HepG2 (cell line): ENCODE measurements around the gene ALG3. TPM values are rescaled to one million over a fixed set of nuclear protein-coding genes. Genes with fewer than 3 reads are reported as not detected.

Source experiments
- ATAC-seq: fragments of 200-7000 bp; cut with Tn5 transposase; 3 replicates; pipeline ENCODE4 v1.9.1; 2020; ENCODE audit warnings: mild to moderate bottlenecking, moderate library complexity
- BruUV-seq: library from RNA; stranded (reverse); fragments of 400-500 nt; replicated peaks from 2 replicates; lab custom pipeline; 2021; lab: Mats Ljungman, UMichigan
- CTCF ChIA-PET: fragments of 300-600 bp; formaldehyde crosslinking; extraction: SDS; loops from one replicate; lab custom pipeline; 2021; ENCODE audit warnings: low total read pairs, inconsistent platforms, low intra/inter-chr PET ratio; lab: Yijun Ruan, JAX
- POLR2A ChIA-PET: fragments of 350-600 bp; sonication (Branson Sonifier 250); formaldehyde crosslinking; loops from one replicate; lab custom pipeline; 2020; ENCODE audit warnings: antibody characterized with exemption, inconsistent platforms; lab: Yijun Ruan, JAX
- DNase-seq: peaks from one replicate; pipeline ENCODE4 v3.0.0-alpha.2; 2015; ENCODE audit warnings: low spot score
- FAIRE-seq: peaks from 3 replicates; lab custom pipeline; 2011; peaks lifted over from hg19 to GRCh38; lab: Jason Lieb, UNC
- H2AFZ ChIP-seq: one replicate; pipeline ENCODE4 v1.6.1; 2011; ENCODE audit warnings: low read length, inconsistent platforms
- H3K27ac ChIP-seq: fragments of 300-600 bp; 3 replicates; pipeline ENCODE4 v1.8.0; 2011; ENCODE audit warnings: mixed run types, mild to moderate bottlenecking, mixed read lengths, low read length, inconsistent platforms; ENCODE audit not compliant: insufficient read depth; ENCODE audit errors: extremely low read length
- H3K27me3 ChIP-seq, 2 experiments: fragments of 200-600 bp in 1 of 2; 2 replicates in 1 of 2; 3 replicates in 1 of 2; pipeline versions ENCODE4 v1.6.0 to v1.8.0; 2011; ENCODE audit warnings: low read length in 2 of 2, mild to moderate bottlenecking in 2 of 2, moderate library complexity in 2 of 2, inconsistent platforms in 1 of 2; ENCODE audit not compliant: insufficient read depth in 2 of 2, control insufficient read depth in 1 of 2
- H3K36me3 ChIP-seq, 2 experiments: fragments of 200-600 bp in 1 of 2; replicated peaks in 1 of 2; 2 replicates in 1 of 2; 3 replicates in 1 of 2; pipeline versions ENCODE4 v1.5.1 to v1.8.0; 2011; ENCODE audit warnings: low read length in 2 of 2, inconsistent platforms in 1 of 2; ENCODE audit not compliant: insufficient read depth in 2 of 2, control insufficient read depth in 1 of 2
- H3K4me1 ChIP-seq: 2 replicates; pipeline ENCODE4 v1.5.1; 2012; ENCODE audit warnings: low read length, inconsistent platforms; ENCODE audit not compliant: insufficient read depth
- H3K4me2 ChIP-seq: 2 replicates; pipeline ENCODE4 v1.6.0; 2011; ENCODE audit warnings: low read depth, low read length, inconsistent platforms
- H3K4me3 ChIP-seq, 3 experiments: fragments of 200-600 bp in 1 of 3; sonication (generic), shearing (Covaris generic) in 1 of 3; replicated peaks in 1 of 3; 2 replicates each; pipeline ENCODE4 v1.5.1; 2011 to 2016; ENCODE audit warnings: low read length in 3 of 3, inconsistent platforms in 2 of 3, low read depth in 2 of 3, mild to moderate bottlenecking in 2 of 3, control low read depth in 1 of 3, mixed read lengths in 1 of 3; ENCODE audit not compliant: insufficient read depth in 1 of 3
- H3K79me2 ChIP-seq: one replicate; pipeline ENCODE4 v1.6.1; 2011; ENCODE audit warnings: low read length, inconsistent platforms; ENCODE audit not compliant: insufficient read depth
- H3K9ac ChIP-seq: 2 replicates; pipeline ENCODE4 v1.6.0; 2011; ENCODE audit warnings: mild to moderate bottlenecking, low read depth, low read length, inconsistent platforms; ENCODE audit not compliant: insufficient read depth
- H3K9me3 ChIP-seq: 2 replicates; pipeline ENCODE4 v1.5.1; 2012; ENCODE audit warnings: mild to moderate bottlenecking, low read length
- H4K20me1 ChIP-seq: 2 replicates; pipeline ENCODE4 v1.6.0; 2011; ENCODE audit warnings: inconsistent platforms, mild to moderate bottlenecking, low read length, moderate library complexity; ENCODE audit not compliant: insufficient read depth
- BRD4 ChIP-seq: sonication (generic); formaldehyde crosslinking; IDR thresholded peaks from 2 replicates; pipeline ENCODE4 v1.4.0; 2020; ENCODE audit warnings: missing genetic modification reagents
- HNF4G ChIP-seq, 2 experiments: sonication (generic) in 1 of 2; formaldehyde crosslinking in 1 of 2; IDR thresholded peaks; 2 replicates each; pipeline versions ENCODE4 v1.4.0 to v1.6.1; 2011 to 2020; ENCODE audit warnings: borderline replicate concordance in 2 of 2, low read depth in 2 of 2, mild to moderate bottlenecking in 2 of 2, low read length in 1 of 2, missing genetic modification reagents in 1 of 2, moderate library complexity in 1 of 2
- ISL2 ChIP-seq: sonication (generic); formaldehyde crosslinking; IDR thresholded peaks from 2 replicates; pipeline ENCODE4 v1.5.0; 2020; ENCODE audit warnings: missing genetic modification reagents
- MIER2 ChIP-seq: IDR thresholded peaks from 2 replicates; pipeline ENCODE4 v1.6.1; 2016; ENCODE audit warnings: missing biosample characterization, missing genetic modification reagents
- MTF1 ChIP-seq: sonication (generic); formaldehyde crosslinking; IDR thresholded peaks from 2 replicates; pipeline ENCODE4 v1.5.0; 2020; ENCODE audit warnings: missing genetic modification reagents
- SAP130 ChIP-seq: IDR thresholded peaks from 2 replicates; pipeline ENCODE4 v1.6.1; 2016; ENCODE audit warnings: low read depth
- TGIF2 ChIP-seq: IDR thresholded peaks from 2 replicates; pipeline ENCODE4 v1.6.1; 2016; ENCODE audit warnings: control low read depth, missing compliant biosample characterization
- ZNF543 ChIP-seq: sonication (generic); formaldehyde crosslinking; IDR thresholded peaks from 2 replicates; pipeline ENCODE4 v1.4.0; 2020; ENCODE audit warnings: mild to moderate bottlenecking, missing genetic modification reagents
- ZNF792 ChIP-seq: IDR thresholded peaks from 2 replicates; pipeline ENCODE4 v1.6.1; 2016
- WGBS: methylation state at CpG from one replicate; pipeline ENCODE4 v1.1.6; 2017; ENCODE audit warnings: low lambda C conversion rate; 5-methylcytosine and 5-hydroxymethylcytosine counted together
- in situ Hi-C: cut with HindIII; loops from 2 replicates; pipeline ENCODE4 v1.10.0; 2017; ENCODE audit warnings: low pct_unique_long_range_greater_than_20kb; ENCODE audit not compliant: extremely low pct_ligation_motif_present
- intact Hi-C: fragments of 100-400 bp; cut with micrococcal nuclease; formaldehyde crosslinking; loops from one replicate; pipeline ENCODE4 v1.10.0; 2022; ENCODE audit not compliant: unreplicated experiment
- polyA plus RNA-seq, 8 experiments: library from polyadenylated mRNA; depleted of rRNA in 3 of 8; stranded (reverse) in 7 of 8; unstranded in 1 of 8; fragments of >200 nt; fragmentation: Illumina TruSeq in 4 of 8; extraction: Trizol in 4 of 8; gene quantifications; 2 replicates each; pipeline versions ENCODE4 v1.2.1 to v1.2.3, GENCODE V29; 2011 to 2016; ENCODE audit warnings: low read depth in 4 of 8, missing spikeins in 1 of 8, mixed read lengths in 1 of 8; ENCODE audit not compliant: insufficient read depth in 1 of 8
- total RNA-seq, 5 experiments: library from RNA; depleted of rRNA; stranded (reverse); fragments of >200 nt; fragmentation: Illumina TruSeq; extraction: Trizol; gene quantifications; 2 replicates each; pipeline ENCODE4 v1.2.3, GENCODE V29; 2016; ENCODE audit warnings: low read depth in 1 of 5
- TF ChIP-seq, protein P1 (sequence below): sonication (generic); formaldehyde crosslinking; conservative IDR thresholded peaks from 2 replicates; pipeline ENCODE4 v1.8.1; 2023; ENCODE audit warnings: missing genetic modification reagents
- TF ChIP-seq, protein P2 (sequence below): sonication (generic); formaldehyde crosslinking; IDR thresholded peaks from 2 replicates; pipeline ENCODE4 v1.9.0; 2021; ENCODE audit warnings: missing genetic modification reagents, borderline replicate concordance
- TF ChIP-seq, protein P3 (sequence below): IDR thresholded peaks from 2 replicates; pipeline ENCODE4 v1.6.1; 2016; ENCODE audit warnings: low read depth, control low read depth
- TF ChIP-seq, protein P4 (sequence below): sonication (generic); formaldehyde crosslinking; IDR thresholded peaks from 2 replicates; pipeline ENCODE4 v1.4.0; 2020; ENCODE audit warnings: missing genetic modification reagents

ALG3 gene
- total and polyA plus RNA-seq, 2 of the 13 experiments (the other 11 are each of a cell fraction or from before 2014, with no cell fraction given), result 46.6 to 57.1 TPM

DNA sequence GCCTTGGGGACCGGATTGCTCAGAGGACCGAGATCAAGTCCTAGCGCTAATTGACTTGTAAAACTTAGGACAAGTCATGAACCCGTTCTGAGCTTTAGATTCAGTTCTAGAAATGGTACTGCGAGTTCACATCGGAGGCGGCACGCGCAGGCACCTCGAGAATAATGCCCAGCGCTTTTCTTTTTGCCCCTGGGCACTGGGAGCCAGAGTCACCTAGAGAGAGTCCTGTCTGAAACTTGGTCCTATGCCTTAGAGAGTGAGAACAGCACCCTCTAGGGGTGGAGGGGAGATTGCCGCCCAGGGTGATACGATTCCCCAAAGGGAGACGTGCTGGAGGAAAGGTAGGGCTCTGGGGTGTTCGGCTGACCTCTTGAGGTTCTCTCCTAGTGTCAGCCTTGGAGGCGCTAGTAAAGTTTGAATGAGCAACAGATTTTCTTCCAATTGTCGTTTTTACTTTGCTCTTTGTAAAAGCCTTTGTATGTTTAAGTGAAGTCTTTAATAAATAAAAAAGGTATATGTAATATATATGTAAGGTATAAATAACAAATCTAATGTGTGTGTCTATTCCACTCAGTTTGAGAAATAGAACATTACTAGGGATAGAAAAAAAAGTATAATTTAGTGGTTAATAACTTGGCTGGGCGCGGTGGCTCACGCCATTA lies 1.5 kb upstream of the ALG3 start:
- H2AFZ ChIP-seq, result peak overlapping the region; percentile 43
- H3K27ac ChIP-seq, result peak overlapping the region; percentile 93
- peak; percentile 93 for FAIRE-seq
- 30% methylated on average over 10 of the region's 20 CpGs for WGBS
- H3K4me2 ChIP-seq, result peak overlapping the region; percentile 81
- H3K79me2 ChIP-seq, result peaks cover 10% of the 10 kb centered on the region
- peak overlapping the region; percentile 99 for H3K9ac ChIP-seq
- H3K9me3 ChIP-seq, result no peaks in the 10 kb centered on the region
- in situ Hi-C loops (no loop called here), intact Hi-C loops (loop anchor here (1.0 kb wide), 1 partner anchor 39 kb away; no protein-coding TSS in a partner anchor)
- peaks cover 20% of the 10 kb centered on the region for H3K4me1 ChIP-seq
- peak; percentile 90 for DNase-seq
- peaks cover 0 to 4% of the 10 kb centered on the region in 2 experiments; a peak in 1 of 5 replicates for H3K27me3 ChIP-seq
- BruUV-seq, result no TSS peak
- ChIA-PET POLR2A (interaction anchor here (0.8 to 1.2 kb wide), 3 partner anchors 10 to 64 kb away, joined by 3 to 8 read pairs (median 4); partner anchors contain the start of genes ABCF3 and CAMK2N2), CTCF (interaction anchor here (0.7 to 1.9 kb wide), 4 partner anchors 21 to 211 kb away, joined by 3 to 6 read pairs (median 4); partner anchors contain the start of gene VWA5B2)
- no peaks in the 10 kb centered on the region for H4K20me1 ChIP-seq
- H3K4me3 ChIP-seq, result peak overlapping the region; percentile 76 to 89 (median 80)
- peaks cover 2 to 9% of the 10 kb centered on the region in 2 experiments; a peak in 3 of 5 replicates for H3K36me3 ChIP-seq
- ATAC-seq, result peak; percentile 81
- TF ChIP-seq, protein P1, sequence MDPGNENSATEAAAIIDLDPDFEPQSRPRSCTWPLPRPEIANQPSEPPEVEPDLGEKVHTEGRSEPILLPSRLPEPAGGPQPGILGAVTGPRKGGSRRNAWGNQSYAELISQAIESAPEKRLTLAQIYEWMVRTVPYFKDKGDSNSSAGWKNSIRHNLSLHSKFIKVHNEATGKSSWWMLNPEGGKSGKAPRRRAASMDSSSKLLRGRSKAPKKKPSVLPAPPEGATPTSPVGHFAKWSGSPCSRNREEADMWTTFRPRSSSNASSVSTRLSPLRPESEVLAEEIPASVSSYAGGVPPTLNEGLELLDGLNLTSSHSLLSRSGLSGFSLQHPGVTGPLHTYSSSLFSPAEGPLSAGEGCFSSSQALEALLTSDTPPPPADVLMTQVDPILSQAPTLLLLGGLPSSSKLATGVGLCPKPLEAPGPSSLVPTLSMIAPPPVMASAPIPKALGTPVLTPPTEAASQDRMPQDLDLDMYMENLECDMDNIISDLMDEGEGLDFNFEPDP, result 0 out of 2 replicates have a peak, but pooled peaks have one; percentile 54
- TF ChIP-seq ISL2 (CRISPR knock-in tag) (0 out of 2 replicates have a peak, but pooled peaks have one; percentile 24), MIER2 (CRISPR knock-in tag) (peak; percentile 82), BRD4 (CRISPR knock-in tag) (0 out of 2 replicates have a peak, but pooled peaks have one; percentile 8), HNF4G (IDR thresholded peaks at IDR 0.05; ENCODE audit: borderline replicate concordance, low read depth, low read length) (no peak), HNF4G (CRISPR knock-in tag; IDR thresholded peaks at IDR 0.05; ENCODE audit: borderline replicate concordance, low read depth) (no peak), MTF1 (CRISPR knock-in tag) (0 out of 2 replicates have a peak, but pooled peaks have one; percentile 9), ZNF792 (CRISPR knock-in tag) (0 out of 2 replicates have a peak, but pooled peaks have one; percentile 15), ZNF543 (0 out of 2 replicates have a peak, but pooled peaks have one; percentile 38), TGIF2 (CRISPR knock-in tag) (peak; percentile 58; the same call in 1 of the 2 replicates), SAP130 (CRISPR knock-in tag) (peak; percentile 70)
- TF ChIP-seq, protein P2, sequence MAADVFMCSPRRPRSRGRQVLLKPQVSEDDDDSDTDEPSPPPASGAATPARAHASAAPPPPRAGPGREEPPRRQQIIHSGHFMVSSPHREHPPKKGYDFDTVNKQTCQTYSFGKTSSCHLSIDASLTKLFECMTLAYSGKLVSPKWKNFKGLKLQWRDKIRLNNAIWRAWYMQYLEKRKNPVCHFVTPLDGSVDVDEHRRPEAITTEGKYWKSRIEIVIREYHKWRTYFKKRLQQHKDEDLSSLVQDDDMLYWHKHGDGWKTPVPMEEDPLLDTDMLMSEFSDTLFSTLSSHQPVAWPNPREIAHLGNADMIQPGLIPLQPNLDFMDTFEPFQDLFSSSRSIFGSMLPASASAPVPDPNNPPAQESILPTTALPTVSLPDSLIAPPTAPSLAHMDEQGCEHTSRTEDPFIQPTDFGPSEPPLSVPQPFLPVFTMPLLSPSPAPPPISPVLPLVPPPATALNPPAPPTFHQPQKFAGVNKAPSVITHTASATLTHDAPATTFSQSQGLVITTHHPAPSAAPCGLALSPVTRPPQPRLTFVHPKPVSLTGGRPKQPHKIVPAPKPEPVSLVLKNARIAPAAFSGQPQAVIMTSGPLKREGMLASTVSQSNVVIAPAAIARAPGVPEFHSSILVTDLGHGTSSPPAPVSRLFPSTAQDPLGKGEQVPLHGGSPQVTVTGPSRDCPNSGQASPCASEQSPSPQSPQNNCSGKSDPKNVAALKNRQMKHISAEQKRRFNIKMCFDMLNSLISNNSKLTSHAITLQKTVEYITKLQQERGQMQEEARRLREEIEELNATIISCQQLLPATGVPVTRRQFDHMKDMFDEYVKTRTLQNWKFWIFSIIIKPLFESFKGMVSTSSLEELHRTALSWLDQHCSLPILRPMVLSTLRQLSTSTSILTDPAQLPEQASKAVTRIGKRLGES (CRISPR knock-in tag), result no peak
- TF ChIP-seq, protein P3, sequence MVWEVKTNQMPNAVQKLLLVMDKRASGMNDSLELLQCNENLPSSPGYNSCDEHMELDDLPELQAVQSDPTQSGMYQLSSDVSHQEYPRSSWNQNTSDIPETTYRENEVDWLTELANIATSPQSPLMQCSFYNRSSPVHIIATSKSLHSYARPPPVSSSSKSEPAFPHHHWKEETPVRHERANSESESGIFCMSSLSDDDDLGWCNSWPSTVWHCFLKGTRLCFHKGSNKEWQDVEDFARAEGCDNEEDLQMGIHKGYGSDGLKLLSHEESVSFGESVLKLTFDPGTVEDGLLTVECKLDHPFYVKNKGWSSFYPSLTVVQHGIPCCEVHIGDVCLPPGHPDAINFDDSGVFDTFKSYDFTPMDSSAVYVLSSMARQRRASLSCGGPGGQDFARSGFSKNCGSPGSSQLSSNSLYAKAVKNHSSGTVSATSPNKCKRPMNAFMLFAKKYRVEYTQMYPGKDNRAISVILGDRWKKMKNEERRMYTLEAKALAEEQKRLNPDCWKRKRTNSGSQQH (CRISPR knock-in tag), result 0 out of 2 replicates have a peak, but pooled peaks have one; percentile 66
- TF ChIP-seq, protein P4, sequence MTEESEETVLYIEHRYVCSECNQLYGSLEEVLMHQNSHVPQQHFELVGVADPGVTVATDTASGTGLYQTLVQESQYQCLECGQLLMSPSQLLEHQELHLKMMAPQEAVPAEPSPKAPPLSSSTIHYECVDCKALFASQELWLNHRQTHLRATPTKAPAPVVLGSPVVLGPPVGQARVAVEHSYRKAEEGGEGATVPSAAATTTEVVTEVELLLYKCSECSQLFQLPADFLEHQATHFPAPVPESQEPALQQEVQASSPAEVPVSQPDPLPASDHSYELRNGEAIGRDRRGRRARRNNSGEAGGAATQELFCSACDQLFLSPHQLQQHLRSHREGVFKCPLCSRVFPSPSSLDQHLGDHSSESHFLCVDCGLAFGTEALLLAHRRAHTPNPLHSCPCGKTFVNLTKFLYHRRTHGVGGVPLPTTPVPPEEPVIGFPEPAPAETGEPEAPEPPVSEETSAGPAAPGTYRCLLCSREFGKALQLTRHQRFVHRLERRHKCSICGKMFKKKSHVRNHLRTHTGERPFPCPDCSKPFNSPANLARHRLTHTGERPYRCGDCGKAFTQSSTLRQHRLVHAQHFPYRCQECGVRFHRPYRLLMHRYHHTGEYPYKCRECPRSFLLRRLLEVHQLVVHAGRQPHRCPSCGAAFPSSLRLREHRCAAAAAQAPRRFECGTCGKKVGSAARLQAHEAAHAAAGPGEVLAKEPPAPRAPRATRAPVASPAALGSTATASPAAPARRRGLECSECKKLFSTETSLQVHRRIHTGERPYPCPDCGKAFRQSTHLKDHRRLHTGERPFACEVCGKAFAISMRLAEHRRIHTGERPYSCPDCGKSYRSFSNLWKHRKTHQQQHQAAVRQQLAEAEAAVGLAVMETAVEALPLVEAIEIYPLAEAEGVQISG, result peak; percentile 51; the same call in 1 of the 2 replicates
